ENCODE data around the gene ST6GAL1.

ST6GAL1 gene

GRCh38 chr3:186931532-186932280, 1.4 kb downstream of the ST6GAL1 start:
- WGBS (ENCODE audit: extremely low coverage, insufficient coverage, insufficient read length): no CpG with 5 or more reads among the region's 32 CpGs
- Histone ChIP-seq H3K27me3 (ENCODE audit: insufficient read depth, low read length) (peaks cover 17% of the 10 kb centered on the region), H3K9me3 (ENCODE audit: insufficient read depth, low read depth, low read length) (no peaks in the 10 kb centered on the region), H3K23ac (ENCODE audit: low read length) (no peak overlapping the region), H4K8ac (ENCODE audit: low read depth, low read length) (no peak overlapping the region), H2BK5ac (ENCODE audit: low read depth, low read length, poor library complexity) (no peak overlapping the region), H3K79me2 (ENCODE audit: control insufficient read depth, insufficient read depth, low read length, poor library complexity) (peaks cover 5% of the 10 kb centered on the region), H3K4me1 (ENCODE audit: control insufficient read depth in 1 of 2, insufficient read depth in 2 of 2, low read length in 2 of 2) (peaks cover 11% of the 10 kb centered on the region in 2 experiments), H3K4ac (ENCODE audit: low read depth, low read length) (no peak overlapping the region), H2AFZ (ENCODE audit: insufficient read depth, low read length, poor library complexity) (no peak overlapping the region), H3K79me1 (ENCODE audit: low read length) (peaks cover 7% of the 10 kb centered on the region), H4K12ac (ENCODE audit: low read depth, low read length) (no peak overlapping the region), H4K91ac (ENCODE audit: low read depth, low read length) (no peak overlapping the region), H3K14ac (ENCODE audit: low read length) (no peak overlapping the region), H2BK120ac (ENCODE audit: insufficient read depth, low read length, poor library complexity) (no peak overlapping the region), H3K36me3 (ENCODE audit: control insufficient read depth in 1 of 2, insufficient read depth in 2 of 2, low read length in 2 of 2) (no peaks in the 10 kb centered on the region), H3K4me3 (ENCODE audit: low read depth, low read length) (no peak overlapping the region), H3K18ac (ENCODE audit: low read length) (no peak overlapping the region), H3K9ac (ENCODE audit: low read length) (no peak overlapping the region), H3K27ac (ENCODE audit: low read depth, low read length) (no peak overlapping the region), H3K4me2 (ENCODE audit: low read length) (peak overlapping the region; percentile 96), H2BK12ac (ENCODE audit: low read length) (no peak overlapping the region), H2AK5ac (ENCODE audit: low read length) (no peak overlapping the region)
- peak in 1 of 2 donors; percentile 33 for DNase-seq

- Histone ChIP-seq H2BK12ac (ENCODE audit: low read length) (no peak overlapping the region), H3K14ac (ENCODE audit: low read length) (no peak overlapping the region), H3K9me3 (ENCODE audit: insufficient read depth, low read depth, low read length) (no peaks in the 10 kb centered on the region), H2BK120ac (ENCODE audit: insufficient read depth, low read length, poor library complexity) (no peak overlapping the region), H3K79me2 (ENCODE audit: control insufficient read depth, insufficient read depth, low read length, poor library complexity) (peaks cover 5% of the 10 kb centered on the region), H3K9ac (ENCODE audit: low read length) (no peak overlapping the region), H3K4me1 (ENCODE audit: control insufficient read depth in 1 of 2, insufficient read depth in 2 of 2, low read length in 2 of 2) (peaks cover 11% of the 10 kb centered on the region in 2 experiments), H3K23ac (ENCODE audit: low read length) (no peak overlapping the region), H3K4me3 (ENCODE audit: low read depth, low read length) (no peak overlapping the region), H4K91ac (ENCODE audit: low read depth, low read length) (no peak overlapping the region), H3K18ac (ENCODE audit: low read length) (no peak overlapping the region), H3K27me3 (ENCODE audit: insufficient read depth, low read length) (peaks cover 17% of the 10 kb centered on the region), H3K27ac (ENCODE audit: low read depth, low read length) (no peak overlapping the region), H2AK5ac (ENCODE audit: low read length) (no peak overlapping the region), H2BK5ac (ENCODE audit: low read depth, low read length, poor library complexity) (no peak overlapping the region), H3K4me2 (ENCODE audit: low read length) (peak overlapping the region; percentile 96), H3K4ac (ENCODE audit: low read depth, low read length) (no peak overlapping the region), H3K79me1 (ENCODE audit: low read length) (peaks cover 7% of the 10 kb centered on the region), H4K8ac (ENCODE audit: low read depth, low read length) (no peak overlapping the region), H3K36me3 (ENCODE audit: control insufficient read depth in 1 of 2, insufficient read depth in 2 of 2, low read length in 2 of 2) (no peaks in the 10 kb centered on the region), H4K12ac (ENCODE audit: low read depth, low read length) (no peak overlapping the region), H2AFZ (ENCODE audit: insufficient read depth, low read length, poor library complexity) (no peak overlapping the region)
- DNase-seq: no peak
- no CpG with 5 or more reads among the region's 15 CpGs for WGBS (ENCODE audit: extremely low coverage, insufficient coverage, insufficient read length)
Measured at GRCh38 chr3:186932281-186933181, 2.2 kb downstream of the ST6GAL1 start.

- H3K14ac ChIP-seq (ENCODE audit: low read length): no peak overlapping the region
- no peak overlapping the region for H2AFZ ChIP-seq (ENCODE audit: insufficient read depth, low read length, poor library complexity)
- no CpG with 5 or more reads among the region's 4 CpGs for WGBS (ENCODE audit: extremely low coverage, insufficient coverage, insufficient read length)
- H3K36me3 ChIP-seq (ENCODE audit: control insufficient read depth in 1 of 2, insufficient read depth in 2 of 2, low read length in 2 of 2): no peaks in the 10 kb centered on the region
- no peak overlapping the region for H3K18ac ChIP-seq (ENCODE audit: low read length)
- H4K8ac ChIP-seq (ENCODE audit: low read depth, low read length): no peak overlapping the region
- H3K4ac ChIP-seq (ENCODE audit: low read depth, low read length): no peak overlapping the region
- H3K27ac ChIP-seq (ENCODE audit: low read depth, low read length): no peak overlapping the region
- peaks cover 7% of the 10 kb centered on the region for H3K79me1 ChIP-seq (ENCODE audit: low read length)
- no peak overlapping the region for H2BK5ac ChIP-seq (ENCODE audit: low read depth, low read length, poor library complexity)
- peaks cover 11% of the 10 kb centered on the region in 2 experiments for H3K4me1 ChIP-seq (ENCODE audit: control insufficient read depth in 1 of 2, insufficient read depth in 2 of 2, low read length in 2 of 2)
- peaks cover 5% of the 10 kb centered on the region for H3K79me2 ChIP-seq (ENCODE audit: control insufficient read depth, insufficient read depth, low read length, poor library complexity)
- no peak overlapping the region for H4K12ac ChIP-seq (ENCODE audit: low read depth, low read length)
- H4K91ac ChIP-seq (ENCODE audit: low read depth, low read length): no peak overlapping the region
- no peaks in the 10 kb centered on the region for H3K9me3 ChIP-seq (ENCODE audit: insufficient read depth, low read depth, low read length)
- no peak overlapping the region for H3K9ac ChIP-seq (ENCODE audit: low read length)
- no peak overlapping the region for H2BK120ac ChIP-seq (ENCODE audit: insufficient read depth, low read length, poor library complexity)
- no peak overlapping the region for H3K4me2 ChIP-seq (ENCODE audit: low read length)
- no peak for DNase-seq
- no peak overlapping the region for H2AK5ac ChIP-seq (ENCODE audit: low read length)
- no peak overlapping the region for H2BK12ac ChIP-seq (ENCODE audit: low read length)
- H3K23ac ChIP-seq (ENCODE audit: low read length): no peak overlapping the region
- H3K4me3 ChIP-seq (ENCODE audit: low read depth, low read length): no peak overlapping the region
- H3K27me3 ChIP-seq (ENCODE audit: insufficient read depth, low read length): peaks cover 17% of the 10 kb centered on the region
Measured at GRCh38 chr3:186933816-186934215, 3.5 kb downstream of the ST6GAL1 start.

GRCh38 chr3:186935133-186935532, 4.8 kb downstream of the ST6GAL1 start:
- Histone ChIP-seq H3K23ac (ENCODE audit: low read length) (no peak overlapping the region), H3K36me3 (ENCODE audit: control insufficient read depth in 1 of 2, insufficient read depth in 2 of 2, low read length in 2 of 2) (no peaks in the 10 kb centered on the region), H3K4me1 (ENCODE audit: control insufficient read depth in 1 of 2, insufficient read depth in 2 of 2, low read length in 2 of 2) (peaks cover 11% of the 10 kb centered on the region in 2 experiments), H3K9ac (ENCODE audit: low read length) (no peak overlapping the region), H2BK5ac (ENCODE audit: low read depth, low read length, poor library complexity) (no peak overlapping the region), H3K4me3 (ENCODE audit: low read depth, low read length) (no peak overlapping the region), H3K9me3 (ENCODE audit: insufficient read depth, low read depth, low read length) (no peaks in the 10 kb centered on the region), H2BK120ac (ENCODE audit: insufficient read depth, low read length, poor library complexity) (no peak overlapping the region), H2AK5ac (ENCODE audit: low read length) (no peak overlapping the region), H3K4me2 (ENCODE audit: low read length) (no peak overlapping the region), H3K79me1 (ENCODE audit: low read length) (peaks cover 7% of the 10 kb centered on the region), H3K18ac (ENCODE audit: low read length) (no peak overlapping the region), H3K14ac (ENCODE audit: low read length) (no peak overlapping the region), H2AFZ (ENCODE audit: insufficient read depth, low read length, poor library complexity) (no peak overlapping the region), H3K27me3 (ENCODE audit: insufficient read depth, low read length) (peaks cover 17% of the 10 kb centered on the region), H3K4ac (ENCODE audit: low read depth, low read length) (no peak overlapping the region), H2BK12ac (ENCODE audit: low read length) (no peak overlapping the region), H3K27ac (ENCODE audit: low read depth, low read length) (no peak overlapping the region), H4K91ac (ENCODE audit: low read depth, low read length) (no peak overlapping the region), H4K8ac (ENCODE audit: low read depth, low read length) (no peak overlapping the region), H4K12ac (ENCODE audit: low read depth, low read length) (no peak overlapping the region), H3K79me2 (ENCODE audit: control insufficient read depth, insufficient read depth, low read length, poor library complexity) (peaks cover 5% of the 10 kb centered on the region)
- DNase-seq: no peak
- no CpG with 5 or more reads among the region's 6 CpGs for WGBS (ENCODE audit: extremely low coverage, insufficient coverage, insufficient read length)
